ENCODE results near the gene RPL10. TPM values are rescaled to one million over a fixed set of nuclear protein-coding genes. Genes with fewer than 3 reads are reported as not detected.

RPL10 gene
- polyA plus RNA-seq, 1 donor (not counting 4 experiments of a cell fraction or from before 2014, with no cell fraction given), result 2,926 TPM

- Histone ChIP-seq H3K9me1 (ENCODE audit: control insufficient read depth, extremely low read depth, insufficient read depth, low read length) (no peaks in the 10 kb centered on the region), H3K79me2 (ENCODE audit: control insufficient read depth, insufficient read depth, low read length) (peaks cover 49% of the 10 kb centered on the region), H3K27me3 (ENCODE audit: control insufficient read depth, extremely low read depth, insufficient read depth, low read length) (no peaks in the 10 kb centered on the region), H3K4me2 (ENCODE audit: control insufficient read depth, extremely low read depth, insufficient read depth, low read depth, low read length) (no peak overlapping the region), H3K4me1 (ENCODE audit: control insufficient read depth, extremely low read depth, insufficient read depth, low read length) (no peaks in the 10 kb centered on the region), H4K20me1 (ENCODE audit: control insufficient read depth, extremely low read depth, insufficient read depth, low read length) (peaks cover 44% of the 10 kb centered on the region), H3K9ac (ENCODE audit: control insufficient read depth, extremely low read depth, insufficient read depth, low read length) (no peak overlapping the region), H3K36me3 (ENCODE audit: control insufficient read depth in 2 of 2, extremely low read depth in 1 of 2, insufficient read depth in 2 of 2, low read length in 2 of 2) (peaks cover 18 to 30% of the 10 kb centered on the region in 2 experiments), H3K27ac (ENCODE audit: control insufficient read depth, insufficient read depth, low read length) (no peak overlapping the region), H2AFZ (ENCODE audit: control insufficient read depth, low read length) (no peak overlapping the region), H3K9me3 (ENCODE audit: control insufficient read depth, low read depth, low read length) (no peaks in the 10 kb centered on the region), H3K4me3 (ENCODE audit: control insufficient read depth in 2 of 3, extremely low read depth in 1 of 3, insufficient read depth in 2 of 3, low read depth in 1 of 3, low read length in 3 of 3) (no peak overlapping the region)
- FAIRE-seq (no peak), DNase-seq (ENCODE audit: low read depth, low spot score) (no peak)
- dilution Hi-C loops (cut with MboI; ENCODE audit: extremely low pct_ligation_motif_present, low sequenced_read_pairs), result no loop called here
- TF ChIP-seq CTCF (optimal IDR thresholded peaks at IDR 0.05 in 1 of 3, IDR thresholded peaks at IDR 0.05 in 1 of 3, conservative IDR thresholded peaks at IDR 0.05 in 1 of 3; ENCODE audit: extremely low read depth in 1 of 3, insufficient read depth in 2 of 3, low read length in 3 of 3) (no peak), EZH2 (IDR thresholded peaks at IDR 0.05; ENCODE audit: low read length) (no peak)
Measured at GRCh38 chrX:154358829-154359228, 39.3 kb upstream of the RPL10 start.

DNA sequence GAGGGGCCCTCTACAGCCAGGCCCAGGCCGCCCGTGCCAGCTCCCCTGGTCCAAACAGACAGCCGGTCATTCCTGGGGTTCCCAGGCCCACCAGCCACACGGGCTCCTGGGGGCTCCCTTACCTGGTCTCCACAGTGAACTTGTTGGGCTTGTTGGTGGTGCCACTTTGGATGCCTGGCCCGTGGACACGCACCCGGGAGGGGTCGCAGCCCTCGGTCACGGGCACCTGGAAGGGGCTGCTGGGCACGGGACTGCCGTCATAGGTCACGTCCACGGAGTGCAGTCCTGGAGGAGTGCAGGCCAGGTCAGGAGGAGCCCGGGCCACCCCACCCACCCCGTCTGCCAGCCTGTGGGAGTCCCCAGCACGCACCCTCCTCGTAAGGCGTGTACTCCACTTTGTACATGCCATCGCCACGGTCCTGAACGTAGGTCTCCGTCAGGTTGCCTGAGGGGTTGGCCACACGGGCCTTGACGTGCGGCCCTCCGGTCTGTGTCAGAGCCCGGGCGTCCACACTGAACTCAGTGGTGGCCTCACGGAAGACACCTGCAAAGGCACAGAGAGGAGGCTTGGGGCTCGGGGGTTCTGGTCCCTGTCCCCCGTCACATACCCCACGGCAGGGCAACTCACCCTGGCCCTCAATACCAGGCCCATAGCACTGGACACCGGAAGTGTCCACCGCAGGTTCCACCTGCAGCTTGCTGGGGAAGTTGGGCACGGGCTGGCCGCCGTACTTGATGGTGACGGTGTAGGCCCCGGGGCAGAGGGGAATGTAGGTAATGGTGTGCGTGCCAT lies 38.6 kb upstream of the RPL10 start:
- peaks cover 20 to 25% of the 10 kb centered on the region in 2 experiments for H3K36me3 ChIP-seq (ENCODE audit: control insufficient read depth in 2 of 2, extremely low read depth in 1 of 2, insufficient read depth in 2 of 2, low read length in 2 of 2)
- DNase-seq (ENCODE audit: low read depth, low spot score) (no peak), FAIRE-seq (no peak)
- no peaks in the 10 kb centered on the region for H3K27me3 ChIP-seq (ENCODE audit: control insufficient read depth, extremely low read depth, insufficient read depth, low read length)
- H3K9me3 ChIP-seq (ENCODE audit: control insufficient read depth, low read depth, low read length), result no peaks in the 10 kb centered on the region
- TF ChIP-seq EZH2 (IDR thresholded peaks at IDR 0.05; ENCODE audit: low read length) (no peak), CTCF (optimal IDR thresholded peaks at IDR 0.05 in 1 of 3, IDR thresholded peaks at IDR 0.05 in 1 of 3, conservative IDR thresholded peaks at IDR 0.05 in 1 of 3; ENCODE audit: extremely low read depth in 1 of 3, insufficient read depth in 2 of 3, low read length in 3 of 3) (no peak)
- no peaks in the 10 kb centered on the region for H3K9me1 ChIP-seq (ENCODE audit: control insufficient read depth, extremely low read depth, insufficient read depth, low read length)
- peaks cover 56% of the 10 kb centered on the region for H3K79me2 ChIP-seq (ENCODE audit: control insufficient read depth, insufficient read depth, low read length)
- H3K4me2 ChIP-seq (ENCODE audit: control insufficient read depth, extremely low read depth, insufficient read depth, low read depth, low read length), result no peak overlapping the region
- no peak overlapping the region for H3K9ac ChIP-seq (ENCODE audit: control insufficient read depth, extremely low read depth, insufficient read depth, low read length)
- dilution Hi-C loops (cut with MboI; ENCODE audit: extremely low pct_ligation_motif_present, low sequenced_read_pairs), result no loop called here
- no peak overlapping the region for H2AFZ ChIP-seq (ENCODE audit: control insufficient read depth, low read length)
- peaks cover 44% of the 10 kb centered on the region for H4K20me1 ChIP-seq (ENCODE audit: control insufficient read depth, extremely low read depth, insufficient read depth, low read length)
- no peak overlapping the region for H3K4me3 ChIP-seq (ENCODE audit: control insufficient read depth in 2 of 3, extremely low read depth in 1 of 3, insufficient read depth in 2 of 3, low read depth in 1 of 3, low read length in 3 of 3)
- no peak overlapping the region for H3K27ac ChIP-seq (ENCODE audit: control insufficient read depth, insufficient read depth, low read length)
- H3K4me1 ChIP-seq (ENCODE audit: control insufficient read depth, extremely low read depth, insufficient read depth, low read length), result no peaks in the 10 kb centered on the region

All from keratinocyte (primary cell).